GM19395 (cell line): ENCODE data around the gene NGDN.
A peak's percentile ranks its signal among the peaks of the same experiment; 100 is the strongest.
"Not testable (repeated sequence)": the region's sequence is repeated elsewhere in the genome, so short reads cannot be mapped to it uniquely, and the experiment has no call there.

Experiments used
- ATAC-seq: cut with Tn5 transposase; IDR thresholded peaks from one replicate; pipeline ENCODE4 v1.9.1; 2021; ENCODE audit warnings: mild to moderate bottlenecking, moderate library complexity; ENCODE audit not compliant: unreplicated experiment

NGDN gene, protein sequence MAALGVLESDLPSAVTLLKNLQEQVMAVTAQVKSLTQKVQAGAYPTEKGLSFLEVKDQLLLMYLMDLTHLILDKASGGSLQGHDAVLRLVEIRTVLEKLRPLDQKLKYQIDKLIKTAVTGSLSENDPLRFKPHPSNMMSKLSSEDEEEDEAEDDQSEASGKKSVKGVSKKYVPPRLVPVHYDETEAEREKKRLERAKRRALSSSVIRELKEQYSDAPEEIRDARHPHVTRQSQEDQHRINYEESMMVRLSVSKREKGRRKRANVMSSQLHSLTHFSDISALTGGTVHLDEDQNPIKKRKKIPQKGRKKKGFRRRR

DNA sequence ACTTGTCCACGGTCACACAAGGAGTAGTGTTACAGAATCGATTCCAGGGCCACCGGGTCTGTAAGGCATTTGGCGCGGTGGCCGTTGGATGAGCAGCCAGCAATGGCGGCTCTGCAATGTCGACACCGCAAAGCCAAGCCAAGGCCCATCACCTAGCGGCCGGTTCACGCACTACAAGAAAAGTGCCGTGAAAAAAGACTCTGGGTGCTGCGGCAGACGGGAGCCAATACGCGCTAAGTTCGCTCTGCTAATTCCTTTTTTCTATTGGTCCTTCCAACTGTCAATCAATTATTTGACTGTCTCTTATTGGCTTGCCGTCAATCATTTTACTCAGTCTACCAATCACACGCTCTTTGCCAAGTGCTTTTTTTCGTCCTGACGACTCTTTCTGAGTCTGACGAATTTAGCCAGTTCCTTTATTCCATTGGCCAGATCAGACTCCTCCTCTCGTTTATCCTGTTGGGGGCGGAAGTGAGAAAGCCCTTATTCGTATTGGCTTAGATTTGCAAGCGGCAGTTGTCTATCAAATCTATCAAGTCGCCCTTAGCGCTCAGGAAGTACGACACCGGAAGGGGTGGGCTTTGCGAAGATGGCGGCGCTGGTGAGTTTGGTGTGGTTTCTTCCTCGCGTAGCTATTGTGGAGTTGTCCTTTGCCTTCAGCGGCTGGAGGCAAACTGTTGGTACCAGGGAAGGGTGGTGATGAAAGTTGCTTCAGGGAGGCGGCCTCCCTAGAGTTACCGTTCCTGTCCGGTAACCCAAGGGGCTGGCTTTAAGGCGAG lies at the start of gene NGDN:
Gene NGDN (plus strand): TSS at position 577 of the 779 bp plus-strand sequence. CDS start 13 bp downstream, at position 590.
- peak; percentile 98 for ATAC-seq

GRCh38 chr14:23421594-23421993 lies 47.9 kb upstream of the NGDN start:
- no peak for ATAC-seq

GRCh38 chr14:23423657-23424056 lies 45.8 kb upstream of the NGDN start:
- ATAC-seq = no peak

GRCh38 chr14:23425169-23425568 lies 44.3 kb upstream of the NGDN start:
- ATAC-seq = no peak

- ATAC-seq = not testable (repeated sequence)
Observed at GRCh38 chr14:23425798-23426197, 43.7 kb upstream of the NGDN start.

GRCh38 chr14:23428686-23429495 lies 40.6 kb upstream of the NGDN start:
- no peak for ATAC-seq

DNA sequence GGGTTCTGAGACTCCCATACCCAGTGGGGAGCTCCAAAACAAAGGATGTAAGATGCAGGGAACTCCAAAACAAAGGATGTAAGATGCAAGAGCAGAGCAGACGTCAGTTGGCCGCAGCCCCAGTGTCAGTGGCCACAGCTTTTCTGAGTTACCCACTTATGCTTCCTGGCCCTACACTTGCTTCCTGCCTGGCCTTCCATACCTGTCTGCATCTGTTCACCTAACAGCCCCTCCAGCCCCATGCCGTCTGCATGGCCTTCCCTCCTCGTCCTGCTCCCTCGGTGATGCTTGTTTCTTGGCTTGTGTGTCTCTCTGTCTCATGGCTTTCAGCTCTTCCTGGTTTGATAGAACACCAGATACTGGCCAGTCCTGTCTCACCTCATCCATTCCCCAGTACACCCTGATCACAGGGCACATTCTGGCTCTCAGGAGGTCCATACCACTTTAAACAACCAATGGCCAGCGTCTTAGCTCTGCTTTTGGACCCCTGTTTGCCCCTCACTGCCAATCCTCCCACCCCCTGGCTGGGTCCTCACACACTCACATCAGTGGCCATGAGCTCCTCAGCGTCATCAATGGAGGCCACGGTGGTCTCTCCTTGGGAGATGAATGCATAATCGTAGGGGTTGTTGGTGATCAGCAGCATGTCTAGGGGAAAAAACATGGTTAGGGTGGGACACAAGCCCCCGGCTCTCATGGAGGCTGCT lies 39.3 kb upstream of the NGDN start:
- ATAC-seq = no peak

DNA sequence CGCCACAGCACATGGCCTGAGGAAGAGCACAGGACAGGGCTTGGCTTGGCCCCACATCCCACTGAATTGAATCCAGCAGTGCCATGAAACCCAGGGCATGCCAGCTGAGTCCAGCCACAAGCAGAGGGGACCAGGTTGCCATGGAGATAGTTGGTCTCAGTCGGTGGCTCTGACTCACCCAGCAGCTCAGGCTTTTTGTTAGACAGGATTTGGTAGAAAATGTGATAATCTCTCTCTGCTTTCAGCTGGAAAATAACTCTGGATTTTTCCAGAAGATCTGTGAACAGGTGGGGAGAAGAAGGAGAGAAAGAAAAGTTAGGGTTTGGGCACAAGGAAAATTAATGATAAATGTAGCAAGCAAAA lies 38.8 kb upstream of the NGDN start:
- no peak for ATAC-seq

DNA sequence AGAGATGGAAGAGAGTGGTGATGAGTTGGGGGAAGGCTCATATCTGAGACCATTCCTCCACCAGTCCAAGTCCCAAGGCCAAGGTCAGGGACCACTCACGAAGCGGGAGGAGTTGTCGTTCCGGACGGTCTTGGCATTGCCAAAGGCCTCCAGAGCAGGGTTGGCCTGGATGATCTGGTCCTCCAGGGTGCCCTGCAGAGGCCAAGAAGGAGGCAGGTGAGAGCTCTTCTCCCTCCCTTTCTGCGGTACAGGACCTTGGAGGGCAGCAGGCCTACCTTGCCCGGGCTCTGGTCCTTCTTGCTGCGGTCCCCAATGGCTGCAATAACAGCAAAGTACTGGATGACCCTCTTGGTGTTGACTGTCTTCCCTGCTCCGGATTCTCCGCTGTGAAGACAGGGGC lies 38.0 kb upstream of the NGDN start:
- ATAC-seq = no peak

GRCh38 chr14:23432102-23432925 lies 37.2 kb upstream of the NGDN start:
- no peak for ATAC-seq

- no peak for ATAC-seq
Observed at GRCh38 chr14:23432946-23433345, 36.6 kb upstream of the NGDN start.

- ATAC-seq = no peak
Observed at GRCh38 chr14:23433457-23433856, 36.0 kb upstream of the NGDN start.

DNA sequence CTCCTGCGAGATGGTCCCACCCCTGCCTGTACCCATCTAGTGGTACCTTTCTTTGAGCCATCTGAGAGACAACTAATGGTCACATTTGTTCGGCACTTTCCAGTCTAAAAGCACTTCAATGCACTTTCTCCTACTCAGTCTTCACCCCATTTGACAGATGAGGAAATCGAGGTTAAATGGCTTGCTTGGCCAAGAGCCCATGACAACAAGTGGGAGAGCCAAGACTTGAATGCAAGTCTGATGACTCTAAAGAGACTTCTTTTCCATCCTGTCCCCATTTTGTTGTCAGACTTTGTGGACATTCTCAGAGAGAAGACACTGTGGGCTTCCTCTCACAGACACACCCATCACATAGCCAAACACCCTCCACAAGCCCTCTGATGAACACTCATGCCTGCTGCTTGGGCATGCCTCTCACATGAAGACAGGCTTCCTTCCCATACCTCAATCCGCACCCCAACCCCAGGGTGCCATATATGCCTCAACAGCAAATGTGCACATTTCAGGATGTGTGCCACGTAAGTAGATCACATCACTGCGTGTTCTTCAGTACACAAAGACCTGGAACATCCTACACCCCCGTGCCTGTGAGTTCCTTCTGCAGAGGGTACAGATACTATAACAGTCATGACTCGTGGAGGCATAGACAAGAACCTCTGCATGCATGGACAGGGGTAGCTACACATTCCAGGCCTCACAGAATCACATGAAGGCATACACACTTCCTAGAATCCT lies 34.8 kb upstream of the NGDN start:
- ATAC-seq = no peak

GRCh38 chr14:23435543-23436326 lies 33.8 kb upstream of the NGDN start, which contains the start of gene MYH7:
Gene MYH7, minus strand, starts transcription at chr14:23435660. Its CDS starts 1,928 bp downstream, at chr14:23433732.
- no peak for ATAC-seq

DNA sequence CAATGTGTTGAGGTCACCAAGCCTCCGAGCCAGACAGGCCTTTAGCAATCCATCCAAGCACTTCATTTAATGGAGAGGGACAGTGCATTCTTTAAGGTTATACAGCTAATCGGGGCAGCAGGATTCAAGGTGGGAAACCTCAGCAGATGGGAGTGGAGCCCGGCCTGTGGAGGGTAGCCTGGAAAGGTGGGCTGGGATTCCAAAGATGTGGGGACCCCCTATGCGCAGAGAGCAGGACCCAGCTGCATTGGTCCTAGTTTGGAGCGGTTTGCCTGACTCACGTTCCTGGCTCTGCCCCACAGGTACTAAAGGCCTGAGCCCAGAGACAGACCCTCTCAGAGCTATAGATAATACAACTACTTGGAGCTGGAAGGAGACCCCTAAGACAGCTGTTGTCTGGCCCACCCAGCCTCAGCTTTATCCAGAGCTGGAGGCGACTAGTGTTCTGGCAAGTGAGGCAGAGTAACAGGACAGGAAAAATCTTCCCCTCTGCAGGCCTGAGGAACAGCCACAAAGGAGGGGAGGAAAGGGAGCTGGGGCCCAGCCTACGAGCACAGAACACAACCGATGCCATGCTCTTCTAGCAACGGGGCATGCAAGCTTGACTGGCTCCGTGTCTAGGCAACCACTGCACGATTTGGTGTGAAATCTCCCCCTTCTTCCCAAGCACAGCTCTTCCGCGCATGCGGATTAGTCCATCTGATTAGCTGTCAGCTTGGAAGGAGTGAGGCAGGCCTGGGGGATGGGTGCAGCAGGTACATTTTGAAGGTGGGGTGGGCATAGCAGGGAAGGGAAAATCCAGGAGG lies 33.0 kb upstream of the NGDN start:
- no peak for ATAC-seq

DNA sequence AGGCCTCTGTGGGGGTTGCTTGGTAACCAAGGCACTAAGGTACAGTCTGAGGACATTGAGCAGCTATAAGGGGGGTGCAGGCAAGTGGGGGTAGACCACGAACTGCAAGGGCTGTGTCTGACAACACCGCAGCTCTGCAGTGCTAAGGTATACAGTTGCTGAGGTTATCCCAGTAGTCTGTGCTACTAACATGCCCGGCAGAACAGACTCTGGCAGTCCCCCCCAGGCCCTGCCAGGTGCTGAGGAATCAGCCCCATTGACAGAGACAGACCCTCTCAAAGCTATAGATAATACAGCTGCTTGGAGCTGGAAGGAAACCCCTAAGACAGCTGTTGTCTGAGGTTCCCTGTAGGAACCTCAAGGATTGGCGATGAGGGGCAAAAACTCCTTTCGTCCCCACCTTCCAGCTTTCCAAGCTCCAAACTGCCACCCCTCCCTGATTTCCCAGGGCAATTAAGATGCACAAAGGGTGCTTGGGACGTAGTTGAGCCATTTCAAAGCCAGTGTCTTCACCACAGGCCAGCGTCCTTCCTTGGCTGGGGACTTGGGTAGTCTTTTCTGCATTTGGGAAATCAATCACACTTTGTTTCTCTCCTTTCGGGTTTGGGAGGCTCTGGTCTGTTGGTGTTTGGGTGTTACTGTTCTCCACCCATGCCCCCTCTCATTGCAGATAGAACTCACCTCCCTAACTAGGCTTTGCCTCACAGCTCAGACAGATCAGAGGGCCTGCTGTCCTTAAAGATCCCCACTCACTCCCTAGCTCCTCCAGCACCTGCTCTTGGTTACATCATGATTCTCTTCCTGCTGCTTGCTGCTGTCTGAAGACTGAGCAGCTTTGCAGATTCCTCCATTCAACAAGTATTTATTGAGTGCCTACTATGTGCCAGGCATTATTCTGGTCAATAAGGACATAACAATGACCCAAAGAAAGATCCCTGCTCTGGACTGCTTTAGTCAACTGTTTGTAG lies 32.1 kb upstream of the NGDN start:
- ATAC-seq = no peak
